Mucosa of stomach (tissue), 1 donor: ENCODE results near the gene FRMD1.

ENCODE experiments used
- H3K27me3 ChIP-seq: one replicate; pipeline ENCODE4 v1.7.0; 2013; ENCODE audit warnings: mild to moderate bottlenecking, low read length; ENCODE audit not compliant: control insufficient read depth, insufficient read depth
- H3K36me3 ChIP-seq: one replicate; pipeline ENCODE4 v1.7.0; 2013; ENCODE audit warnings: low read length; ENCODE audit not compliant: control insufficient read depth, insufficient read depth
- H3K4me1 ChIP-seq: one replicate; pipeline ENCODE4 v1.7.0; 2013; ENCODE audit warnings: mild to moderate bottlenecking, low read length; ENCODE audit not compliant: control insufficient read depth, insufficient read depth
- H3K4me3 ChIP-seq: one replicate; pipeline ENCODE4 v1.7.0; 2013; ENCODE audit warnings: low read length
- H3K9ac ChIP-seq: one replicate; pipeline ENCODE4 v1.7.0; 2013; ENCODE audit warnings: mild to moderate bottlenecking, low read length, moderate library complexity
- H3K9me3 ChIP-seq: one replicate; pipeline ENCODE4 v1.7.0; 2013; ENCODE audit warnings: mild to moderate bottlenecking, low read length, moderate library complexity; ENCODE audit not compliant: control insufficient read depth
- donor health status: Pancreatic carcinoma.

The FRMD1 gene

GRCh38 chr6:168030908-168031307 lies 48.1 kb downstream of the FRMD1 start:
- Histone ChIP-seq H3K27me3 (peaks cover 9% of the 10 kb centered on the region), H3K36me3 (no peaks in the 10 kb centered on the region), H3K4me1 (peaks cover 3% of the 10 kb centered on the region), H3K4me3 (no peak overlapping the region), H3K9ac (no peak overlapping the region), H3K9me3 (no peaks in the 10 kb centered on the region)

GRCh38 chr6:168030218-168030746 lies 48.7 kb downstream of the FRMD1 start:
- no peaks in the 10 kb centered on the region for H3K4me1 ChIP-seq
- no peaks in the 10 kb centered on the region for H3K9me3 ChIP-seq

GRCh38 chr6:168029459-168030217 lies 49.4 kb downstream of the FRMD1 start:
- Histone ChIP-seq H3K9me3 (no peaks in the 10 kb centered on the region), H3K9ac (no peak overlapping the region), H3K4me1 (no peaks in the 10 kb centered on the region), H3K4me3 (no peak overlapping the region), H3K27me3 (no peaks in the 10 kb centered on the region), H3K36me3 (no peaks in the 10 kb centered on the region)

More at GRCh38 chr6:168030218-168030746, 48.7 kb downstream of the FRMD1 start:
- peaks cover 4% of the 10 kb centered on the region for H3K27me3 ChIP-seq
- H3K36me3 ChIP-seq: no peaks in the 10 kb centered on the region
- no peak overlapping the region for H3K9ac ChIP-seq
- H3K4me3 ChIP-seq: no peak overlapping the region

GRCh38 chr6:168028181-168028580 lies 50.8 kb downstream of the FRMD1 start:
- Histone ChIP-seq H3K4me1 (no peaks in the 10 kb centered on the region), H3K36me3 (no peaks in the 10 kb centered on the region), H3K9me3 (no peaks in the 10 kb centered on the region), H3K4me3 (no peak overlapping the region), H3K27me3 (no peaks in the 10 kb centered on the region), H3K9ac (no peak overlapping the region)

GRCh38 chr6:168027521-168027920 lies 51.5 kb downstream of the FRMD1 start:
- Histone ChIP-seq H3K4me3 (no peak overlapping the region), H3K36me3 (no peaks in the 10 kb centered on the region), H3K27me3 (no peaks in the 10 kb centered on the region), H3K9me3 (no peaks in the 10 kb centered on the region), H3K4me1 (no peaks in the 10 kb centered on the region), H3K9ac (no peak overlapping the region)

- Histone ChIP-seq H3K9ac (no peak overlapping the region), H3K36me3 (no peaks in the 10 kb centered on the region), H3K4me3 (no peak overlapping the region), H3K4me1 (no peaks in the 10 kb centered on the region), H3K9me3 (no peaks in the 10 kb centered on the region), H3K27me3 (no peaks in the 10 kb centered on the region)
Observed at GRCh38 chr6:168026925-168027324, 52.1 kb downstream of the FRMD1 start.

GRCh38 chr6:168025831-168026710 lies 52.9 kb downstream of the FRMD1 start:
- no peaks in the 10 kb centered on the region for H3K36me3 ChIP-seq
- H3K27me3 ChIP-seq: no peaks in the 10 kb centered on the region
- no peak overlapping the region for H3K4me3 ChIP-seq
- no peak overlapping the region for H3K9ac ChIP-seq
- H3K9me3 ChIP-seq: no peaks in the 10 kb centered on the region
- no peaks in the 10 kb centered on the region for H3K4me1 ChIP-seq

- Histone ChIP-seq H3K9ac (no peak overlapping the region), H3K9me3 (no peaks in the 10 kb centered on the region), H3K27me3 (no peaks in the 10 kb centered on the region), H3K4me3 (no peak overlapping the region), H3K36me3 (no peaks in the 10 kb centered on the region), H3K4me1 (no peaks in the 10 kb centered on the region)
Observed at GRCh38 chr6:168024951-168025510, 54.0 kb downstream of the FRMD1 start.

- Histone ChIP-seq H3K27me3 (peaks cover 3% of the 10 kb centered on the region), H3K9me3 (no peaks in the 10 kb centered on the region), H3K9ac (no peak overlapping the region), H3K4me3 (no peak overlapping the region), H3K36me3 (no peaks in the 10 kb centered on the region), H3K4me1 (no peaks in the 10 kb centered on the region)
Observed at GRCh38 chr6:168022488-168023321, 56.3 kb downstream of the FRMD1 start.

- H3K4me3 ChIP-seq: no peak overlapping the region
Observed at GRCh38 chr6:168021581-168021980, 57.4 kb downstream of the FRMD1 start.

GRCh38 chr6:168020242-168020641 lies 58.8 kb downstream of the FRMD1 start:
- Histone ChIP-seq H3K4me3 (no peak overlapping the region), H3K9ac (no peak overlapping the region), H3K36me3 (no peaks in the 10 kb centered on the region), H3K4me1 (no peaks in the 10 kb centered on the region), H3K9me3 (no peaks in the 10 kb centered on the region), H3K27me3 (peaks cover 11% of the 10 kb centered on the region)

More at GRCh38 chr6:168021581-168021980, 57.4 kb downstream of the FRMD1 start:
- peaks cover 9% of the 10 kb centered on the region for H3K27me3 ChIP-seq
- no peaks in the 10 kb centered on the region for H3K36me3 ChIP-seq
- H3K9me3 ChIP-seq: no peaks in the 10 kb centered on the region
- no peak overlapping the region for H3K9ac ChIP-seq
- H3K4me1 ChIP-seq: no peaks in the 10 kb centered on the region
